K562 (cell line): ENCODE results near the gene SNX3. TPM values are rescaled to one million over a fixed set of nuclear protein-coding genes. Genes with fewer than 3 reads are reported as not detected.
A peak's percentile ranks its signal among the peaks of the same experiment; 100 is the strongest.

ENCODE experiments used
- ATF6 ChIP-seq: sonication (generic); formaldehyde crosslinking; IDR thresholded peaks from 2 replicates; pipeline ENCODE4 v1.4.0; 2020; ENCODE audit warnings: mild to moderate bottlenecking, missing genetic modification reagents
- CCAR2 ChIP-seq: fragments of 200-400 bp; formaldehyde crosslinking; IDR thresholded peaks from 2 replicates; pipeline ENCODE4 v1.6.1; 2017; ENCODE audit warnings: mild to moderate bottlenecking, low read depth, low read length
- CEBPB ChIP-seq: fragments of 450-650 bp; IDR thresholded peaks from 2 replicates; pipeline ENCODE4 v1.6.1; 2016; ENCODE audit warnings: missing genetic modification characterization, missing compliant biosample characterization
- CTCFL ChIP-seq: IDR thresholded peaks from 2 replicates; pipeline ENCODE4 v1.6.1; 2011; ENCODE audit warnings: borderline replicate concordance, low read depth, mild to moderate bottlenecking, moderate library complexity, low read length; ENCODE audit not compliant: insufficient read depth, poor library complexity, severe bottlenecking
- E2F1 ChIP-seq: sonication (generic); formaldehyde crosslinking; IDR thresholded peaks from 2 replicates; pipeline ENCODE4 v1.8.1; 2023; ENCODE audit warnings: mild to moderate bottlenecking, missing genetic modification reagents, moderate library complexity
- GTF3C2 ChIP-seq: IDR thresholded peaks from 3 replicates; pipeline ENCODE4 v1.6.1; 2011; ENCODE audit warnings: borderline replicate concordance, mild to moderate bottlenecking, moderate library complexity; ENCODE audit not compliant: insufficient read length; ENCODE audit errors: extremely low read depth
- MBD2 ChIP-seq: sonication (generic); IDR thresholded peaks from 2 replicates; pipeline ENCODE4 v1.6.1; 2016; ENCODE audit warnings: low read depth, borderline replicate concordance
- MCM3 ChIP-seq: fragments of 450-650 bp; IDR thresholded peaks from 2 replicates; pipeline ENCODE4 v1.6.1; 2016
- MED1 ChIP-seq: sonication (generic); formaldehyde crosslinking; IDR thresholded peaks from 2 replicates; pipeline ENCODE4 v1.8.1; 2023; ENCODE audit warnings: missing genetic modification reagents, borderline replicate concordance
- TCF3 ChIP-seq: sonication (generic); formaldehyde crosslinking; IDR thresholded peaks from 2 replicates; pipeline ENCODE4 v1.4.0; 2020; ENCODE audit warnings: mild to moderate bottlenecking, missing genetic modification reagents
- ZNF407 ChIP-seq: fragments of 450-650 bp; IDR thresholded peaks from 2 replicates; pipeline ENCODE4 v1.6.1; 2016; ENCODE audit warnings: low read depth
- polyA plus RNA-seq, 8 experiments: library from polyadenylated mRNA; depleted of rRNA in 4 of 8; stranded (reverse) in 5 of 8; unstranded in 3 of 8; fragments of >200 nt; fragmentation: Nextera tagmentation in 2 of 8; fragmentation: Illumina TruSeq in 1 of 8; extraction: Ambion mirVana in 2 of 8; extraction: Trizol in 1 of 8; gene quantifications; 2 replicates each; pipeline versions ENCODE4 v1.2.1 to v1.2.3, GENCODE V29; 2011 to 2014; ENCODE audit warnings: inconsistent platforms in 1 of 8, missing spikeins in 1 of 8
- total RNA-seq, 7 experiments: library from RNA; depleted of rRNA in 6 of 7; stranded (reverse); fragments of >200 nt in 6 of 7; fragmentation: Illumina TruSeq in 2 of 7; extraction: Trizol in 2 of 7; gene quantifications; 2 replicates each; pipeline versions ENCODE4 v1.2.1 to v1.2.3, GENCODE V29; 2011 to 2021; ENCODE audit warnings: low replicate concordance in 1 of 7

Gene SNX3
- total and polyA plus RNA-seq, 9 of the 15 experiments (the other 6 are each of a cell fraction or from before 2014, with no cell fraction given) = 48.9 to 410 (median 159) TPM

GRCh38 chr6:108294297-108294726, 33.5 kb upstream of the SNX3 start (continued):
- TF ChIP-seq CTCFL (no peak), ATF6 (CRISPR knock-in tag) (peak; percentile 82), GTF3C2 (no peak), MBD2 (no peak), E2F1 (0 out of 2 replicates have a peak, but pooled peaks have one; percentile 19), MED1 (no peak), TCF3 (CRISPR knock-in tag) (no peak; the same call in 1 of the 2 replicates), CCAR2 (no peak), CEBPB (no peak), MCM3 (no peak), ZNF407 (no peak)
